Ovary (tissue), 3 donors: ENCODE data around the gene ECD.

ENCODE experiments used
- CTCF ChIP-seq, 3 donors: fragments of 450-650 bp in 2 of 3; fragments of 200-600 bp in 1 of 3; IDR thresholded peaks; one replicate each; pipeline versions ENCODE4 v1.5.1 to v1.8.0; 2016 to 2022; ENCODE audit warnings: antibody characterized with exemption in 3 of 3, mild to moderate bottlenecking in 1 of 3
- EP300 ChIP-seq: sonication (generic); formaldehyde crosslinking; IDR thresholded peaks from one replicate; pipeline ENCODE4 v1.6.1; 2017; ENCODE audit warnings: antibody characterized with exemption
- POLR2A ChIP-seq: fragments of 450-650 bp; IDR thresholded peaks from one replicate; pipeline ENCODE4 v1.6.1; 2017; ENCODE audit warnings: antibody characterized with exemption, mild to moderate bottlenecking, moderate library complexity
- donor health status: DM: no; HTN: no; CAD: no.

- no peak for TF ChIP-seq CTCF (IDR thresholded peaks at IDR 0.05)
- no peak for TF ChIP-seq POLR2A
- no peak for TF ChIP-seq EP300
These were observed 16.0 kb upstream of the ECD start for GRCh38 chr10:73183667-73184281.
